ENCODE measurements around the gene TXNRD3.
"Not testable (repeated sequence)": the region's sequence is repeated elsewhere in the genome, so short reads cannot be mapped to it uniquely, and the experiment has no call there.

Gene TXNRD3

DNA sequence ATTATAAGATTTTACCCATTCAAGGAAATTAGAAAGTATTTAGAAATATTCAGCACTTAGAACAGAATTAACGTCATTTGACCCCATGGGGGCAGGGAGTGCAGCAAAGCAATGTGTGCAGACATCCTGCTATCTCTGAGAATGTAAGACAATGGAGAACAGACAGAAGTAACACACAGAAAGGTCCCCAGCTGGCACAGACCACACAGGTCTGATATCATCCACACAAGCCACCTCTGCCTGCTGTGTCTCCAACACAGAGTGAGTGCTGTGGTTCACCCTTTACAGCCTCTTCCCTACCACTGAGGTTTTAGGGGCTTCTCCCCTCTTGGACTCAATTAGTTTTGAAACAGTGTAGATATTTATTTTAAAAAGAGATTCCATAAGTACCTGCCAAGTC is 16.1 kb downstream of the TXNRD3 start:
- DNase-seq = no peak

GRCh38 chr3:126636436-126636835 is 18.5 kb downstream of the TXNRD3 start:
- no peak for DNase-seq

- no peak for DNase-seq
Measured at GRCh38 chr3:126634803-126635202, 20.1 kb downstream of the TXNRD3 start.

- no peak for DNase-seq
Measured at GRCh38 chr3:126630020-126630419, 24.9 kb downstream of the TXNRD3 start.

- not testable (repeated sequence) for DNase-seq
Measured at GRCh38 chr3:126625735-126626134, 29.2 kb downstream of the TXNRD3 start.

DNA sequence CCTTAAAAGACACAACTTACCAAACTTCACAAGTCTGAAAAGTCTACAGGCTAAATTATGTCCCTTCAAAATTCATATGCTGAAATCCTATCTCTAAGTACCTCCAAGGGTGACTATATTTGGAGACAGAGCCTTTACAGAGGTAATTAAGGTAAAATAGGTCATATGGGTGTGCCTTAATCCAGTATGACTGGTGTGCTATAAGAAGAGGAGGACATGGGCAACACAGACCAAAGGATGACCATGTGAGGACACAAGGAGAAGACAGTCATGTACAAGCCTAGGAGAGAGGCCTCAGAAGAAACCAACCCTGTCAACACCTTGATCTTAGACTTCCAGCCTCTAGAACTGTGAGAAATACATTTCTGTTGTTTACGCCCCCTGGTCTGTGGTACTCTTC is 32.2 kb downstream of the TXNRD3 start:
- DNase-seq = no peak

DNA sequence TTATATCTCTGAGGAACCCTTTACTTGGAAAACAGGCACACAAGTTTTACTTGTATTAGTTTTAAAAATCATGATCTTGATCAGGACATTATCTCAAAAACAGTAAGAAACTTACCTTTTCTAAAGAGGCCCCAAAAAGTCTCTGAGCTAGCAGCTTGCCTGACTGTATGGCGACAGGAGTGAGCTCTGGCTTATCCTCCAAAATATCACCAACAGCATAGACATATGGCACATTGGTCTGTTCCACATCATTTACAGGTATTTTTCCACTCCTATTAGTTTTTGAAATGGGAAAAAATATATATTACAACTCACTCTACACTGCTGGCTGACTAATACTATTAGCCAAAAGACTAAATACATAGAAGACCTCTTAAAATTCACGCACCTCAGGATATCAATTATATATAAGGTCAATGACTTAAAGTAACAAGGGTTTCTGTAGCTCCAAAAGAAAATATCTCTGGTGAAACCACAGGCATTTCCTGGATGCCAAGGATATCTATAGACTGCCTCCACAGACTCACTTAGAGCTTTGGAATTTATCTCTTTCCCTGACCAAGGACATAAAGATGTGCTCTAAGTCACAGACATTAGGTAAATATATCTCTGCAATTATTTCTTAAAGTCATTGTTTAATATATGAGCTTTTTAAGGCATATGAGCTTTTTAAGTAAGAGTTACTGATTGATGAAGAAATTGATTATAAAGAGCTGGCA is 33.1 kb downstream of the TXNRD3 start:
- DNase-seq = no peak

- DNase-seq = no peak
Measured at GRCh38 chr3:126621171-126621570, 33.8 kb downstream of the TXNRD3 start.

GRCh38 chr3:126620738-126621137 is 34.2 kb downstream of the TXNRD3 start:
- no peak for DNase-seq

GRCh38 chr3:126618760-126619159 is 36.2 kb downstream of the TXNRD3 start:
- no peak for DNase-seq

- DNase-seq = no peak
Measured at GRCh38 chr3:126618021-126618420, 36.9 kb downstream of the TXNRD3 start.

GRCh38 chr3:126617571-126617970 is 37.4 kb downstream of the TXNRD3 start:
- DNase-seq = no peak

DNA sequence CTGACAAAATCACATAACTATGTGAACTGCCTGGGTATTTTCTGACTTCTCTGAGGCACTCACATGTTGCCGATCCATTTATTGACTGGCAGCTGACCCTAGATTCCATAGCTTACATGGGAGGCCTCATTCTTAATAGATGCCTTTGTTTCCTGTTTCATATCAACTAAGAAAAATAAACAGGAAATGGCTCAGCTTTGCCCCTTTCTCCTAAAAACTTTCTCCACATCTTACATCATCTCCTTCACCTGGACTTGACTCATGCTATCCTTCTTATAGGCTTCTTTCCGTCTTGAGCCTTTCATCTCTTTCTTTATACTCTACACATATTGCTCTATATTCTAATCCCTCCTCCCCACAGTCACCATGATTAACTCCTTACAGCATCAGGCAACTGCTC is 38.0 kb downstream of the TXNRD3 start:
- no peak for DNase-seq

GRCh38 chr3:126613479-126614188 is 41.3 kb downstream of the TXNRD3 start:
- DNase-seq = no peak

DNA sequence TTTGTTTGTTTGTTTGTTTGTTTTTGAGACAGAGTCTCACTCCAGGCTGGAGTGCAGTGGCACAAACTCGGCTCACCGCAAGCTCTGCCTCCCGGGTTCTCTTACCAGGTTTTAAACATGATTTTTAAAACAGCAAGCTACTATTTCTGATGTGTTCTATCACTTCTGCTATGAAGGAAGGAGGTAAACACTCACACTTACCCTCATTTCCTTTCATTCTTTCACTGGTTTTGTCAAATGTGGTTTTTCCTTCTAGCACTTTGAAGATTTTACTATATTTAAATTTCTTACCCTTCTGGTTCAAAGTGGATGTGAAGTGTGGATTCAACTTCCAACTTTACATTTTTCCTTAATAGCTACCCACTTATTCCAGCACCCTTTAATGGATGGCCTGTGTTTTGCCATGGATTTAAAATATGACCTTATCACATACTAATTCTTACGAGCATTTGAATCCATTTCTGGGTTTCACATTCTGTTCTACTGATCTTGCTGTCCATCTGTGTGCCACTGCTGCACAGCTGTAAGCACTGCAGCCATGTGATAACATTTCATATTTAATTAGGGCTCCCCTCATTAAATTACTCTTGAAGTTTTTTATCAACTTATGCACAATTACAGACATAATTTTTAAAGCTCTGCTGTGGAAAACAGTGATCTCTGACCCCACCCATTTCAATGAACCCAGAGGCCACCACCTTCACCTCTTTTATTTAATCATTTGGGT is 42.3 kb downstream of the TXNRD3 start:
- DNase-seq = no peak

GRCh38 chr3:126609909-126610308 is 45.0 kb downstream of the TXNRD3 start:
- DNase-seq = no peak

DNA sequence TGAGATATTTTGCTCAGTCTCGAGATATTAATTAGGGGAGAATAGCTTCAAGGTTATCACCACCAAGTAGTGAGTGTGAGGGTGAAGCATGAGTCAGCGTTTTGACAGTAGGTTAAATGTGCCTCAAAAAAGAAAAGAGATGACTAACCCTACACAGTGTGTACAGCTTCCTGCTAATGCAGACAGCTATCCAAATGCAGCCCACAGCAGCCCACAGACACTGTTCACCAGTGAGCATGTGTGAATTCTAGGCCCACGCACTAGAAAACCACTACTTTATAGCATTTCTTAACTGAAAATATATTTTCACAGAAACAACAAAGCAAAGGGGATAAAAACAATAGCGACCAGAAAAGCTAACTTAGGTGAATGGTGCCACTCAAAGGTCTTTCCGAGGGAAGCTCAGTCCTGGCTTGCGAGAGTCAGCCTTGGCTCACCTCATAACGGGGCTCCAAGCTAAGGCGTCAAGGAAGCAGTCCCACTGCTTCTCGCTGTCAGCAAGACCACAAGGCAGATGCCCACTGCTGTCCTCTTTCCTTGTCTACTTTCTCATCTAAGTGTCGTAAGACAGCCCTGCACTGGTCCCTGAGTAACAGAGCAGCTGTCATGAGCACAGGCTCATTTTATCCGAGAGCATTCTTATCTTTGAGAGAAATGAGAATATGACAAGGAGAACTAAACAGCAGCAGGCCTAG is 47.6 kb downstream of the TXNRD3 start:
- peak; percentile 23 for DNase-seq

DNA sequence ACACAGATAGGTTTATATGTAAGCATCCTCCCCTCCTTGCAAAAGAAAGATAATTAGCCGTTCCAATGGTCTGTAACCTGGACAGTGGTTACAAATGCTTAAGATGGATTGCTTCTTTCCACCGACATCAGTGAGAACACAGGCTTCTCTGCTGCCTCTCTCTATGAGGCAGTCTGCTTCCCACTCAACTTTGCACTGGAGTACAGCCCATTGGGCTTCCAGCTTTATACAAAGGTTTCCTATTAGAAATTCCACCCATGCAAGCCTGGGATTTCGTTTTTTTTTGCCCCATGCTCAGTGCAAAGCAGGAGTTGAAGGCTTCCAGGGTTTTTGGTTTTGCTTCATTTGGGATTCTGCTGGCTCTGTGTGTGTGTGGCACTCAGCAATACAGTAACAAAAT is 48.9 kb downstream of the TXNRD3 start:
- DNase-seq = no peak

GRCh38 chr3:126604691-126605090 is 50.2 kb downstream of the TXNRD3 start:
- no peak for DNase-seq

GRCh38 chr3:126599101-126599500 is 55.8 kb downstream of the TXNRD3 start:
- DNase-seq = no peak

- DNase-seq = not testable (repeated sequence)
Measured at GRCh38 chr3:126595479-126595878, 59.4 kb downstream of the TXNRD3 start.

GRCh38 chr3:126591515-126591914 is 63.4 kb downstream of the TXNRD3 start:
- DNase-seq = not testable (repeated sequence)

DNA sequence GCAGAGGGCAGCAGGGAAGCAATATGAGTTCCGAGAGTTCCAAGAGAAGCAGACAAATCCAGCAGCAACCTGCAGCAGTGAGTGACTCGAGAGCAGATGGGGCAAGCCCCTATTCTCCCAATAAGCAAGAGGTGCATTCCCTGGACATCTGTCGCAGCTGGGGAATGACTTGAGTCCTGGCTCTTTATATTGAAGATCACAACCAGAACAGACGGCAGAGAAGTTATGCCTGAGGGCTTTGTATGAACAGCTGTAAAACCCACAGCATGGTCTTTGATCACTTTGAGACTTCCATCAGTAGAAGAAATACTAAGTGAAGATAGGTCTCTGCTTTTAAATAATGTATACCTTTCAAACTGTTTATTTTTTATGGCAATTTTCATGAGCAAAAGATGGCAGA is 72.6 kb downstream of the TXNRD3 start:
- DNase-seq = no peak
